ENCODE measurements around the gene CAMKK2. TPM values are rescaled to one million over a fixed set of nuclear protein-coding genes. Genes with fewer than 3 reads are reported as not detected.

Gene CAMKK2
- total RNA-seq, 4 donors from 2014 or later = 18.4 to 25.8 (median 25.0) TPM

DNA sequence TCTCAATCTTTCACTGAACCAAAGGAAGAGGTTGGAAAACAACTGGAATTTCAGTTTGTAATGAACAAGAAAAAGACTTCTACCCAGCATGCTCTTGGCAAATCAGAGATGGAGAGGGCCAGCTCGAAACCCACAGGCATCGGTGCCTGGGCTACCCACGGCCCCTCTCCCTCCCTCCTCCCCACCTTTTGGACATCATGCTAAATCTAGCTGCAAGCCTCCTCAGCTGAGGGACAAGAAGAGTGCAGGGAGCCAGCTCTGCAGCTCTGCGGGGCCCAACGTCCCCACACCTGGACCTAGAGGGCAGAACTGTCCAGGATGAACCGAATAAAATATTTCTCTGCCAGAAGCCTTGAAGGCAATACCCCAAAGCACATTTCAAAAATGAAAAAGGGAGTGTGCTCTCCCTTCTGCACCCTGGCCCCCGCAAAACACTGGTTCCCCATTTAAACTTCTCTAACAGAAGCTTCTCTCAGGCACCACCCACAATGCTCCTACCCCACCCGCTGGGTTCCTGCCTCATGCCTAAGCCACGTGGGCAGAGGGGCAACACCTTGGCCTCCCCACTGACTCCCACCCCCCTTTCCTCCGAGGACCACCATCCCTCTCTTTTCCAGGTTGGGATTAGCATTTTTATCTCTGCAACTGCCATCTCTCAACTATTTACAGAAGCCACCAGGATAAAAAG is 8.2 kb downstream of the CAMKK2 start:
- Histone ChIP-seq H3K4me3 (no peak overlapping the region), H3K27me3 (no peaks in the 10 kb centered on the region), H3K4me1 (peaks cover 26% of the 10 kb centered on the region), H3K36me3 (no peaks in the 10 kb centered on the region), H3K9me3 (no peaks in the 10 kb centered on the region), H3K27ac (no peak overlapping the region)
- TF ChIP-seq EP300 (IDR thresholded peaks at IDR 0.05) (no peak), CTCF (IDR thresholded peaks at IDR 0.05) (no peak), POLR2AphosphoS5 (IDR thresholded peaks at IDR 0.05) (no peak)
- no peak for DNase-seq (ENCODE audit: low spot score in 2 of 2)
- 43% methylated on average over 8 of the region's 10 CpGs for WGBS

DNA sequence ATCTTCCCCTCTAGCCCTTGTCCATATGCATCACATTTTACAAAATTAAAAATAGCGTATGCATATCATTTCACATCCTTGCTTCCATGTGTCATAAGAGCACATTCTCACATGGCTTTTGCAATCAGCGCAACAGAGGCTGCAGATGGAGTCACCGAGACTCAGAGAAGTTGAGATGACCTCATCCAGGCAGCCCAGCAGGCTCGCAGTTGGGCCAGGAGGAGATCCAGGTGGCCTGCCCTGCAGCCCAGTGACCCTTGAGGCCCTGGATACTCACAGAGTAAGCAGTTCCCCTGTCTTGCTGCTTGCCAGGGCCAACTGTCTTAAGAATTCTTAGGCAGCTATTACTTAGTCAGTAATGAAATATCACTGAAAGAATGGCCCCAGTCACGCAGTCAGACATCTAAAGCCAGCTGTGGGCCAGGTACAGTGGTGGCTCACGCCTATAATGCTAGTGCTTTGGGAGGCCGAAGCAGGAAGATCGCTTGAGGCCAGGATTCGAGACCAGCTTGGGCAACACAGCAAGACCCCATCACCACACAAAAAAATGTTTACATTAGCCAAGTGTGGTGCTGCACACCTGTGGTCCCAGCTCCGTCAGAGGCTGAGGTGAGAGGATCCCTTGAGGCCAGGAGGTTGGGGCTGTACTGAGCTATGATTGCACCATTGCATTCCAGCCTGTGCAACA is 9.1 kb downstream of the CAMKK2 start:
- no peaks in the 10 kb centered on the region for H3K9me3 ChIP-seq

DNA sequence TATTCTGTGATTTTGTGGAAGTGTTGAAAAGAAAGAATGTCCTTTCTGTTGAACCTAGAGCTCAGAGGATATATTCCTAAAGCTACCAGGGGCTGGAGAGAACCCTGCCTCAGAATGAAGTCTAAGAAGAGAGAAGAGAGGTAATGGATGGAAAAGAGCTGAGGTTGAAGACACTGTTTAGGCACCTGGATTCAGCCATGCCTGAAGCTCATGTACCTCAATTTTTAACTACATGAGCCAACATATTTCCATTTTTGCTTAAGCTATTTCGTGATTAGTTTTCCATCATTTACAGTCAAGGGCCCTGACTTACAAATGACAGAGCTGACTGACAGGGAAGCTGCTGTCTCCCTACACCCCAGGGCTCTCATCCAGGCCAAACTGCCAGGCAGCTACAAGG is 10.7 kb downstream of the CAMKK2 start:
- Histone ChIP-seq H3K4me1 (peaks cover 26% of the 10 kb centered on the region), H3K4me3 (no peak overlapping the region), H3K9me3 (no peaks in the 10 kb centered on the region), H3K27me3 (no peaks in the 10 kb centered on the region), H3K27ac (no peak overlapping the region), H3K36me3 (no peaks in the 10 kb centered on the region)
- TF ChIP-seq EP300 (IDR thresholded peaks at IDR 0.05) = no peak
- 94% methylated on average over 1 of the region's 1 CpG for WGBS
- DNase-seq (ENCODE audit: low spot score in 2 of 2) = no peak

More for the DNA sequence above, 9.1 kb downstream of the CAMKK2 start:
- Histone ChIP-seq H3K36me3 (no peaks in the 10 kb centered on the region), H3K27ac (no peak overlapping the region), H3K4me3 (no peak overlapping the region), H3K4me1 (peaks cover 26% of the 10 kb centered on the region), H3K27me3 (no peaks in the 10 kb centered on the region)
- TF ChIP-seq CTCF (IDR thresholded peaks at IDR 0.05) (no peak), EP300 (IDR thresholded peaks at IDR 0.05) (no peak), POLR2A (IDR thresholded peaks at IDR 0.05) (no peak), POLR2AphosphoS5 (IDR thresholded peaks at IDR 0.05) (no peak)
- no peak for DNase-seq (ENCODE audit: low spot score in 2 of 2)
- 89% methylated on average over 10 of the region's 10 CpGs for WGBS

- H3K36me3 ChIP-seq = no peaks in the 10 kb centered on the region
- H3K4me3 ChIP-seq = no peak overlapping the region
- no peaks in the 10 kb centered on the region for H3K9me3 ChIP-seq
- H3K27ac ChIP-seq = peak overlapping the region; percentile 34
- TF ChIP-seq CTCF (IDR thresholded peaks at IDR 0.05) (no peak), EP300 (IDR thresholded peaks at IDR 0.05) (no peak), POLR2AphosphoS5 (IDR thresholded peaks at IDR 0.05) (no peak), POLR2A (IDR thresholded peaks at IDR 0.05) (no peak)
- WGBS = 76% methylated on average over 14 of the region's 14 CpGs
- no peaks in the 10 kb centered on the region for H3K27me3 ChIP-seq
- no peak for DNase-seq (ENCODE audit: low spot score in 2 of 2)
- H3K4me1 ChIP-seq = peaks cover 22% of the 10 kb centered on the region
Observed at GRCh38 chr12:121284551-121285390, 11.7 kb downstream of the CAMKK2 start.

DNA sequence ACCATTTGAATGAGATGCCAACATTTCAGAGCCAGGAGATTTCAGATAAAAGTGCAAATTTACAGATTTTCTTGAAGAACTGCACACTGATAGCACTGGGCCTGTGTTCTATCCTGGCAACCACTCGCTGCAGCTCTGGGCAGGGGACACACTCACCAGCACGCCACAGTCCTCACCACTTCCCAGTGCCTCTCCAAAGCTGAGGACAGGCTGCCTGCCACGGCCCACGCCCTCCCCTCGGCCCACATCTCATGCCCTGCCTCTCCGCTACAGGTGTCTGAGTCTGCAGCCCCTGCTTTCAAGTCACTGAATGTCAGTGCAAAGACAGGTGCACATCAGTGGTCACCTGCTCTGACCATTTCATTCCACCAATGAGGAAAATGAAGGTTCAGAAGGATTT is 12.7 kb downstream of the CAMKK2 start:
- Histone ChIP-seq H3K27me3 (no peaks in the 10 kb centered on the region), H3K36me3 (no peaks in the 10 kb centered on the region), H3K4me1 (peaks cover 24% of the 10 kb centered on the region), H3K27ac (no peak overlapping the region), H3K4me3 (no peak overlapping the region), H3K9me3 (no peaks in the 10 kb centered on the region)
- WGBS = 98% methylated on average over 6 of the region's 6 CpGs
- no peak for DNase-seq (ENCODE audit: low spot score in 2 of 2)
- TF ChIP-seq POLR2A (IDR thresholded peaks at IDR 0.05) (no peak), POLR2AphosphoS5 (IDR thresholded peaks at IDR 0.05) (no peak), CTCF (IDR thresholded peaks at IDR 0.05) (no peak), EP300 (IDR thresholded peaks at IDR 0.05) (no peak)

Measured in suprapubic skin (tissue), 4 donors.